Suppressor macrophage treated with lipopolysaccharide for 4 hours (primary cell): ENCODE data around the gene SLC41A3.
"Not testable (repeated sequence)": the region's sequence is repeated elsewhere in the genome, so short reads cannot be mapped to it uniquely, and the experiment has no call there.

Experiments
- DNase-seq: peaks from one replicate; pipeline ENCODE4 v3.0.0-alpha.2; 2020

The SLC41A3 gene

GRCh38 chr3:126080970-126081369, 3.0 kb downstream of the SLC41A3 start:
- DNase-seq: no peak

- DNase-seq: no peak
Measured at GRCh38 chr3:126078866-126079265, 5.1 kb downstream of the SLC41A3 start.

GRCh38 chr3:126077754-126078153, 6.2 kb downstream of the SLC41A3 start:
- DNase-seq: no peak

- DNase-seq: no peak
Measured at GRCh38 chr3:126076140-126076539, 7.8 kb downstream of the SLC41A3 start.

GRCh38 chr3:126070146-126070545, 13.8 kb downstream of the SLC41A3 start:
- DNase-seq: no peak

- DNase-seq: no peak
Measured at GRCh38 chr3:126067959-126068358, 16.0 kb downstream of the SLC41A3 start.

GRCh38 chr3:126066676-126067075, 17.2 kb downstream of the SLC41A3 start:
- DNase-seq: not testable (repeated sequence)

- DNase-seq: no peak
Measured at GRCh38 chr3:126065876-126066275, 18.0 kb downstream of the SLC41A3 start.

GRCh38 chr3:126064627-126065258, 19.2 kb downstream of the SLC41A3 start:
- no peak for DNase-seq

- DNase-seq: no peak
Measured at GRCh38 chr3:126063358-126063965, 20.5 kb downstream of the SLC41A3 start.

GRCh38 chr3:126061301-126062032, 22.5 kb downstream of the SLC41A3 start:
- no peak for DNase-seq

GRCh38 chr3:126060613-126061145, 23.2 kb downstream of the SLC41A3 start:
- DNase-seq: no peak

- no peak for DNase-seq
Measured at GRCh38 chr3:126058666-126059065, 25.3 kb downstream of the SLC41A3 start.

- no peak for DNase-seq
Measured at GRCh38 chr3:126057936-126058335, 26.0 kb downstream of the SLC41A3 start.

- DNase-seq: no peak
Measured at GRCh38 chr3:126057501-126057819, 26.5 kb downstream of the SLC41A3 start.

GRCh38 chr3:126056681-126057500, 27.0 kb downstream of the SLC41A3 start:
- no peak for DNase-seq

GRCh38 chr3:126056088-126056487, 27.8 kb downstream of the SLC41A3 start:
- no peak for DNase-seq

GRCh38 chr3:126054870-126055269, 29.1 kb downstream of the SLC41A3 start:
- no peak for DNase-seq

GRCh38 chr3:126053949-126054569, 29.9 kb downstream of the SLC41A3 start:
- no peak for DNase-seq

- DNase-seq: no peak
Measured at GRCh38 chr3:126053513-126053912, 30.4 kb downstream of the SLC41A3 start.

- DNase-seq: no peak
Measured at GRCh38 chr3:126052196-126053058, 31.5 kb downstream of the SLC41A3 start.

- no peak for DNase-seq
Measured at GRCh38 chr3:126051741-126052140, 32.2 kb downstream of the SLC41A3 start.
